MCF 10A (cell line): Measurements from ENCODE around the gene PTPRN2. TPM values are rescaled to one million over a fixed set of nuclear protein-coding genes. Genes with fewer than 3 reads are reported as not detected.
"Not testable (repeated sequence)": the region's sequence is repeated elsewhere in the genome, so short reads cannot be mapped to it uniquely, and the experiment has no call there.

ENCODE experiments used
- BruUV-seq: library from RNA; stranded (reverse); fragments of 400-500 nt; replicated peaks from 2 replicates; lab custom pipeline; 2021; lab: Mats Ljungman, UMichigan
- CTCF ChIA-PET: fragments of 300-600 bp; sonication (Branson Sonifier 250); formaldehyde crosslinking; extraction: SDS; loops from one replicate; lab custom pipeline; 2021; ENCODE audit warnings: antibody characterized with exemption, inconsistent platforms; lab: Yijun Ruan, JAX
- POLR2A ChIA-PET: fragments of 300-600, 350-650 bp; sonication (Branson Sonifier 250); formaldehyde crosslinking; extraction: SDS; loops from one replicate; lab custom pipeline; 2020; ENCODE audit warnings: antibody characterized with exemption, inconsistent platforms; lab: Yijun Ruan, JAX
- DNase-seq: peaks from one replicate; pipeline ENCODE4 v3.0.0-alpha.2; 2018; ENCODE audit not compliant: unreplicated experiment
- H3K27ac Mint-ChIP-seq: one replicate; pipeline ENCODE4 v1.8.0; 2022; ENCODE audit warnings: mild to moderate bottlenecking, low read depth, mixed read lengths; ENCODE audit not compliant: unreplicated experiment
- H3K27me3 Mint-ChIP-seq: one replicate; pipeline ENCODE4 v1.8.0; 2022; ENCODE audit warnings: mixed read lengths; ENCODE audit not compliant: insufficient read depth, unreplicated experiment
- H3K36me3 Mint-ChIP-seq: one replicate; pipeline ENCODE4 v1.8.0; 2022; ENCODE audit warnings: mild to moderate bottlenecking, moderate library complexity, mixed read lengths; ENCODE audit not compliant: insufficient read depth, unreplicated experiment
- H3K4me1 Mint-ChIP-seq: one replicate; pipeline ENCODE4 v1.8.0; 2022; ENCODE audit warnings: mixed read lengths; ENCODE audit not compliant: insufficient read depth, unreplicated experiment
- H3K4me3 Mint-ChIP-seq: one replicate; pipeline ENCODE4 v1.8.0; 2022; ENCODE audit warnings: mild to moderate bottlenecking, moderate library complexity, mixed read lengths; ENCODE audit not compliant: unreplicated experiment
- H3K9me3 Mint-ChIP-seq: one replicate; pipeline ENCODE4 v1.8.0; 2022; ENCODE audit warnings: mixed read lengths; ENCODE audit not compliant: unreplicated experiment
- intact Hi-C: fragments of 100-400 bp; cut with micrococcal nuclease; formaldehyde crosslinking; loops from 2 replicates; pipeline ENCODE4 v1.14.1; 2022
- total RNA-seq: library from RNA; stranded (reverse); gene quantifications from 2 replicates; pipeline ENCODE4 v1.2.3, GENCODE V29; 2022
- TF ChIP-seq, protein P1 (sequence below): fragments of 200-600 bp; IDR thresholded peaks from one replicate; pipeline ENCODE4 v1.8.0; 2022; ENCODE audit warnings: antibody characterized with exemption, mild to moderate bottlenecking; ENCODE audit not compliant: unreplicated experiment

Gene PTPRN2
- total RNA-seq, 1 experiment from 2014 or later: 4.5 TPM

DNA sequence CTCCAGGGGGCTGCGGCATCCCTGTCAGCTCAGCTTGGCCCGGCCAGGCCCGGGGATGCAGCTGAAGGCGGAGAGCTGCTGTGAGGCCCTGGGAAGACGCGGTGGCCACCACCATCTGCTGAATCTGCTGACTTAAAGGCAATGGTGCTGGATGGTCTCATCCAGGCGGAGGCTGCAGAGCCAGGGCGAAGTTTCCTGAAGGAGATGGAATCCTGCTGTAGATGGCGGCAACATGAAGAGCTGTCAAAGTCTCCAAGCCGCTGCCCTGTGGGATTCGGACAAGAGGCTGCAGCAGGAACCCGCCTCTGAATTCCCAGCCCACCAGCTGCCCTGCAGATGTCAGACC lies 200.1 kb downstream of the PTPRN2 start:
- H3K27me3 Mint-ChIP-seq: peaks cover 28% of the 10 kb centered on the region
- no peaks in the 10 kb centered on the region for H3K4me1 Mint-ChIP-seq
- ChIA-PET CTCF (interaction anchor here (0.6 to 2.0 kb wide), 6 partner anchors 9 to 571 kb away, joined by 3 to 7 read pairs (median 4); no protein-coding TSS in a partner anchor), POLR2A (no interaction called here)
- no TSS peak for BruUV-seq
- no peak overlapping the region for H3K4me3 Mint-ChIP-seq
- no peak overlapping the region for H3K27ac Mint-ChIP-seq
- TF ChIP-seq, protein P1, sequence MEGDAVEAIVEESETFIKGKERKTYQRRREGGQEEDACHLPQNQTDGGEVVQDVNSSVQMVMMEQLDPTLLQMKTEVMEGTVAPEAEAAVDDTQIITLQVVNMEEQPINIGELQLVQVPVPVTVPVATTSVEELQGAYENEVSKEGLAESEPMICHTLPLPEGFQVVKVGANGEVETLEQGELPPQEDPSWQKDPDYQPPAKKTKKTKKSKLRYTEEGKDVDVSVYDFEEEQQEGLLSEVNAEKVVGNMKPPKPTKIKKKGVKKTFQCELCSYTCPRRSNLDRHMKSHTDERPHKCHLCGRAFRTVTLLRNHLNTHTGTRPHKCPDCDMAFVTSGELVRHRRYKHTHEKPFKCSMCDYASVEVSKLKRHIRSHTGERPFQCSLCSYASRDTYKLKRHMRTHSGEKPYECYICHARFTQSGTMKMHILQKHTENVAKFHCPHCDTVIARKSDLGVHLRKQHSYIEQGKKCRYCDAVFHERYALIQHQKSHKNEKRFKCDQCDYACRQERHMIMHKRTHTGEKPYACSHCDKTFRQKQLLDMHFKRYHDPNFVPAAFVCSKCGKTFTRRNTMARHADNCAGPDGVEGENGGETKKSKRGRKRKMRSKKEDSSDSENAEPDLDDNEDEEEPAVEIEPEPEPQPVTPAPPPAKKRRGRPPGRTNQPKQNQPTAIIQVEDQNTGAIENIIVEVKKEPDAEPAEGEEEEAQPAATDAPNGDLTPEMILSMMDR: no peak
- DNase-seq: no peak
- no peaks in the 10 kb centered on the region for H3K9me3 Mint-ChIP-seq
- intact Hi-C loops: no loop called here
- peaks cover 4% of the 10 kb centered on the region for H3K36me3 Mint-ChIP-seq

DNA sequence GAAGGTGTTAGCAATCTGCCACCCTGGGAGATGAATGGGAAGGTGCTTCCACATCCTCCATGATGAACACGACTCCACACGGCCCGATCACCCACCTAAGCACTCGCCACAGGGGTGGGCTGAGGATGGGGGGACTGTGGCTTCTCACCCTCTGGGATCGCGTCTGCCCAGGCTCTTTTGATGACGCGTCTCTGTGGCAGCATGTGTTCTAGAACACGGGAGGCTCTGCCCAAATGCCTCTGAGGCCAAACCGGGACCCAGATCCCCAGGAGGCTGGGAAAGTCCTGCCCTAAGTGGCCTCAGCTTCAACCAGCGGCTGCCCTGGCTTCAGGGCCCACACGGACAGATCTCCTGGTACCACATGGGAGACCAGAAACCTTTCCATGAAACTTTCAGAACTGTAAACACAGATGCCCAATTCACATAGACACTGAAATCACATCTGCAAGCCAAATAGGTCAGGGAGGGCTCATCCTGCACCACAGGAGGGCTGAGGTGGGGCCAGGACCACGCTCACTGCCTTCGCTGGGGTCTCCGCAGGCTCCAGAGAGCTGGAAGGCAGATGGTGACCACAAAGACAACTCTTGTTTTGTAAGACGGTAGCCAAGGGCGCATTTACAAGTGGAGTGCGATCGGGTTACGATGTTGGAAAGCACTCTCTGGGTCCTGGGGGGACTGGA lies 200.6 kb downstream of the PTPRN2 start:
- peaks cover 28% of the 10 kb centered on the region for H3K27me3 Mint-ChIP-seq
- H3K36me3 Mint-ChIP-seq: peaks cover 4% of the 10 kb centered on the region
- no peaks in the 10 kb centered on the region for H3K4me1 Mint-ChIP-seq
- intact Hi-C loops: no loop called here
- no TSS peak for BruUV-seq
- DNase-seq: no peak
- no peak overlapping the region for H3K4me3 Mint-ChIP-seq
- TF ChIP-seq, protein P1: no peak
- CTCF ChIA-PET: interaction anchor here (0.6 to 2.0 kb wide), 5 partner anchors 10 to 571 kb away, joined by 3 to 7 read pairs (median 3); no protein-coding TSS in a partner anchor
- no peaks in the 10 kb centered on the region for H3K9me3 Mint-ChIP-seq
- POLR2A ChIA-PET: no interaction called here
- no peak overlapping the region for H3K27ac Mint-ChIP-seq

DNA sequence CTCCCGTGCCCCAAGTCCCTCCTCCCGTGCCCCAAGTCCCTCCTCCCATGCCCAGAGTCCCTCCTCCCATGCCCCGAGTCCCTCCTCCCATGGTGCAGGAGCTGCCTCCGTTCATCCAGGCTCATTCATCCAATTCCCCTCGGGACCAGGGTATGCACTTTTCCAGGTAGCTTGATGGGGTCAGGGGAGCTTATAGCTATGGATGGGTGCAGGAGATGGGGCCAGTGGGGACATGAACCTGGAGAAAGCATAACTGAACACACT lies 201.3 kb downstream of the PTPRN2 start:
- POLR2A ChIA-PET: no interaction called here
- DNase-seq: no peak
- H3K36me3 Mint-ChIP-seq: peaks cover 4% of the 10 kb centered on the region
- BruUV-seq: no TSS peak
- H3K27ac Mint-ChIP-seq: no peak overlapping the region
- TF ChIP-seq, protein P1: no peak
- CTCF ChIA-PET: interaction anchor here (0.6 to 0.7 kb wide), 2 partner anchors 11 to 144 kb away, joined by 3 read pairs; no protein-coding TSS in a partner anchor
- H3K4me3 Mint-ChIP-seq: no peak overlapping the region
- H3K9me3 Mint-ChIP-seq: no peaks in the 10 kb centered on the region
- intact Hi-C loops: no loop called here
- H3K27me3 Mint-ChIP-seq: peaks cover 27% of the 10 kb centered on the region
- no peaks in the 10 kb centered on the region for H3K4me1 Mint-ChIP-seq

DNA sequence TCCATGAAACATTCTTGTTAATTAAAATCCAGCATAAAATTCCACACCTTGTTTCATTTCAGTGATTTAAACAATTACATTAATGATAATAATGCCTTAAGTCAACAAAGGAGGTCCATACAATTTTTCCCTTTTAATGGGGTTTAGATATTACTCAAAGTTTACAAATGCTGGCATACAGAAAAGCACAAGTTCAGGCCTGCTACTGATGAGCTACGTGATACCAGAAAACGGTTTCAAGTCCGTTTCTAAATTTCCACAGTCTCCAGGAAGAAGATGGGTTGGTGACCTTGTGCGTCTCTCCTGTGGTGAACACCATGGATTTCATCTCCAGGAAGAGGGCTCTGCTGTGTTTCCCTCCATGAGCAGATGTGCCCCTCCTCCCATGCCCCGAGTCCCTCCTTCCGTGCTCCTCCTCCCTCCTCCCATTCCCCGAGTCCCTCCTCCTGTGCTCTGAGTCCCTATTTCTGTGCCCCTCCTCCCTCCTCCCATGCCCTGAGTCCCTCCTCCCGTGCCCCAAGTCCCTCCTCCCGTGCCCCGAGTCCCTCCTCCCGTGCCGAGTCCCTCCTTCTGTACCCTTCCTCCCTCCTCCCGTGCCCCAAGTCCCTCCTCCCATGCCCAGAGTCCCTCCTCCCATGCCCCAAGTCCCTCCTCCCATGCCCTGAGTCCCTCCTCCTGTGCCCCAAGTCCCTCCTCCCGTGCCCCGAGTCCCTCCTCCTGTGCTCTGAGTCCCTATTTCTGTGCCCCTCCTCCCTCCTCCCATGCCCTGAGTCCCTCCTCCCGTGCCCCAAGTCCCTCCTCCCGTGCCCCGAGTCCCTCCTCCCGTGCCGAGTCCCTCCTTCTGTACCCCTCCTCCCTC lies 201.9 kb downstream of the PTPRN2 start:
- H3K4me1 Mint-ChIP-seq, BruUV-seq, H3K9me3 Mint-ChIP-seq, H3K27ac Mint-ChIP-seq, intact Hi-C loops, H3K36me3 Mint-ChIP-seq, H3K4me3 Mint-ChIP-seq, DNase-seq: not testable (repeated sequence)
- peaks cover 21% of the 10 kb centered on the region for H3K27me3 Mint-ChIP-seq
- CTCF ChIA-PET: interaction anchor here (0.6 to 0.7 kb wide), 2 partner anchors 11 to 144 kb away, joined by 3 read pairs; no protein-coding TSS in a partner anchor
- POLR2A ChIA-PET: interaction anchor here (1.1 kb wide), 1 partner anchor 10 kb away, joined by 6 read pairs; no protein-coding TSS in a partner anchor
